Measurements from ENCODE around the gene ANKRD13C. TPM values are rescaled to one million over a fixed set of nuclear protein-coding genes. Genes with fewer than 3 reads are reported as not detected.

ANKRD13C gene
- total and polyA plus RNA-seq, 4 donors = 8.7 to 52.8 (median 13.7) TPM

GRCh38 chr1:70221238-70222121, 133.0 kb downstream of the ANKRD13C start, which contains the start of gene SRSF11:
Gene SRSF11, plus strand, starts transcription at chr1:70221380. Its CDS starts 257 bp downstream, at chr1:70221637.
- peaks cover 0 to 17% (median 14%) of the 10 kb centered on the region in 4 donors for H3K36me3 ChIP-seq (ENCODE audit: control insufficient read depth in 4 of 4, insufficient read depth in 4 of 4, low read length in 4 of 4)
- peak; percentile 97 to 98 (median 97) for DNase-seq
- H3K9ac ChIP-seq (ENCODE audit: insufficient read depth in 1 of 2, low read length in 2 of 2) = peak within 1 kb of the TSS; percentile 98 to 99
- H3K4me1 ChIP-seq (ENCODE audit: control insufficient read depth in 5 of 5, insufficient read depth in 5 of 5, low read length in 5 of 5) = peaks cover 0 to 30% (median 6%) of the 10 kb centered on the region in 5 donors
- WGBS, 2 donors = 0% methylated on average over 70 to 74 of the region's 74 CpGs
- peak within 1 kb of the TSS; percentile 63 for H3K4me3 ChIP-seq
- H3K27ac ChIP-seq (ENCODE audit: low read depth in 1 of 2, low read length in 1 of 2) = peak within 1 kb of the TSS; percentile 92 to 95
- TF ChIP-seq CTCF (IDR thresholded peaks at IDR 0.05; ENCODE audit: control extremely low read depth, extremely low read depth) = no peak
- H3K9me3 ChIP-seq (ENCODE audit: control insufficient read depth in 4 of 4, insufficient read depth in 3 of 4, low read length in 3 of 4) = no peaks in the 10 kb centered on the region
- ATAC-seq (ENCODE audit: insufficient read depth, low FRiP score) = peak; percentile 100
- H3K27me3 ChIP-seq (ENCODE audit: control insufficient read depth in 3 of 3, insufficient read depth in 3 of 3, low read length in 2 of 3) = no peaks in the 10 kb centered on the region

GRCh38 chr1:70220517-70221237, 133.8 kb downstream of the ANKRD13C start:
- ATAC-seq (ENCODE audit: insufficient read depth, low FRiP score) (no peak), DNase-seq (no peak)
- H3K9ac ChIP-seq (ENCODE audit: insufficient read depth in 1 of 2, low read length in 2 of 2) = peak overlapping the region; percentile 74 to 99
- H3K9me3 ChIP-seq (ENCODE audit: control insufficient read depth in 4 of 4, insufficient read depth in 3 of 4, low read length in 3 of 4) = no peaks in the 10 kb centered on the region
- peaks cover 2 to 25% (median 16%) of the 10 kb centered on the region in 4 donors for H3K36me3 ChIP-seq (ENCODE audit: control insufficient read depth in 4 of 4, insufficient read depth in 4 of 4, low read length in 4 of 4)
- H3K4me3 ChIP-seq = peak overlapping the region; percentile 63
- 53 to 55% methylated on average over 17 of the region's 17 CpGs for WGBS, 2 donors
- TF ChIP-seq CTCF (IDR thresholded peaks at IDR 0.05; ENCODE audit: control extremely low read depth, extremely low read depth) = no peak
- H3K27ac ChIP-seq (ENCODE audit: low read depth in 1 of 2, low read length in 1 of 2) = no peak overlapping the region
- peaks cover 0 to 30% (median 6%) of the 10 kb centered on the region in 5 donors for H3K4me1 ChIP-seq (ENCODE audit: control insufficient read depth in 5 of 5, insufficient read depth in 5 of 5, low read length in 5 of 5)
- H3K27me3 ChIP-seq (ENCODE audit: control insufficient read depth in 3 of 3, insufficient read depth in 3 of 3, low read length in 2 of 3) = no peaks in the 10 kb centered on the region

- Histone ChIP-seq H3K9me3 (ENCODE audit: control insufficient read depth in 4 of 4, insufficient read depth in 3 of 4, low read length in 3 of 4) (no peaks in the 10 kb centered on the region), H3K9ac (ENCODE audit: insufficient read depth in 1 of 2, low read length in 2 of 2) (no peak overlapping the region), H3K36me3 (ENCODE audit: control insufficient read depth in 4 of 4, insufficient read depth in 4 of 4, low read length in 4 of 4) (peaks cover 2 to 23% (median 13%) of the 10 kb centered on the region in 4 donors), H3K4me3 (no peak overlapping the region), H3K4me1 (ENCODE audit: control insufficient read depth in 5 of 5, insufficient read depth in 5 of 5, low read length in 5 of 5) (peaks cover 0 to 30% (median 6%) of the 10 kb centered on the region in 5 donors), H3K27me3 (ENCODE audit: control insufficient read depth in 3 of 3, insufficient read depth in 3 of 3, low read length in 2 of 3) (no peaks in the 10 kb centered on the region), H3K27ac (ENCODE audit: low read depth in 1 of 2, low read length in 1 of 2) (no peak overlapping the region)
- WGBS, 2 donors = 73 to 80% methylated on average over 2 of the region's 2 CpGs
- no peak for TF ChIP-seq CTCF (IDR thresholded peaks at IDR 0.05; ENCODE audit: control extremely low read depth, extremely low read depth)
- no peak for DNase-seq
- no peak for ATAC-seq (ENCODE audit: insufficient read depth, low FRiP score)
Measured at GRCh38 chr1:70220015-70220414, 134.5 kb downstream of the ANKRD13C start.

All from lung (tissue), 12 donors.